Left colon (tissue), 2 donors: ENCODE results near the gene LYAR. TPM values are rescaled to one million over a fixed set of nuclear protein-coding genes. Genes with fewer than 3 reads are reported as not detected.
A peak's percentile ranks its signal among the peaks of the same experiment; 100 is the strongest.

Experiments used
- ATAC-seq: fragments of 200-7000 bp; cut with Tn5 transposase; one replicate; pipeline ENCODE4 v1.9.1; 2020; ENCODE audit warnings: mild to moderate bottlenecking, moderate library complexity
- DNase-seq, 2 donors: peaks; one replicate each; pipeline ENCODE4 v3.0.0-alpha.2; 2020
- intact Hi-C, 2 donors: fragments of 100-400 bp; cut with DNase I in 1 of 2; cut with micrococcal nuclease in 1 of 2; formaldehyde crosslinking; loops; one replicate each; pipeline versions ENCODE4 v1.11.2 to v1.14.0; 2022; cut with DNase I, micrococcal nuclease
- total RNA-seq, 2 donors: library from RNA; stranded (reverse); fragmentation: NEBNext Ultra II Directional; extraction: Animal tissue kit (Norgen Biotek cat#: 25700); gene quantifications; one replicate each; pipeline ENCODE4 v1.2.1, GENCODE V29; 2021
- donor health status: DM: no; HTN: no; CAD: no.
- donor health status: DM: yes; HTN: yes; CAD: no.

The LYAR gene
- total RNA-seq, 2 donors from 2014 or later, result 5.7 to 7.1 TPM

- DNase-seq (no peak), ATAC-seq (no peak)
- intact Hi-C loops, result no loop called here
Measured at GRCh38 chr4:4320528-4320927, 30.6 kb upstream of the LYAR start.

GRCh38 chr4:4317496-4318232 is 27.7 kb upstream of the LYAR start:
- ATAC-seq (no peak), DNase-seq (no peak)
- intact Hi-C loops, result no loop called here

GRCh38 chr4:4316150-4316495 is 26.2 kb upstream of the LYAR start:
- ATAC-seq, result no peak
- no peak for DNase-seq
- intact Hi-C loops, result no loop called here

- ATAC-seq (no peak), DNase-seq (no peak)
- intact Hi-C loops, result no loop called here
Measured at GRCh38 chr4:4315461-4316149, 25.7 kb upstream of the LYAR start.

GRCh38 chr4:4311193-4311592 is 21.2 kb upstream of the LYAR start:
- DNase-seq (no peak), ATAC-seq (no peak)
- intact Hi-C loops, result no loop called here

GRCh38 chr4:4308800-4309441 is 19.0 kb upstream of the LYAR start:
- ATAC-seq, result no peak
- no peak for DNase-seq

GRCh38 chr4:4306920-4307319 is 17.0 kb upstream of the LYAR start:
- intact Hi-C loops, result no loop called here
- DNase-seq (no peak), ATAC-seq (no peak)

More at GRCh38 chr4:4308800-4309441, 19.0 kb upstream of the LYAR start:
- intact Hi-C loops, result no loop called here

GRCh38 chr4:4302416-4302815 is 12.5 kb upstream of the LYAR start:
- DNase-seq (no peak), ATAC-seq (no peak)
- intact Hi-C loops, result no loop called here

- DNase-seq (no peak), ATAC-seq (no peak)
- intact Hi-C loops, result no loop called here
Measured at GRCh38 chr4:4302001-4302400, 12.0 kb upstream of the LYAR start.

- intact Hi-C loops, result no loop called here
- no peak for DNase-seq
Measured at GRCh38 chr4:4299006-4299405, 9.1 kb upstream of the LYAR start.

GRCh38 chr4:4296283-4296846 is 6.4 kb upstream of the LYAR start:
- DNase-seq (no peak), ATAC-seq (no peak)
- intact Hi-C loops, result no loop called here

More at GRCh38 chr4:4299006-4299405, 9.1 kb upstream of the LYAR start:
- ATAC-seq, result no peak

- DNase-seq (no peak), ATAC-seq (no peak)
- intact Hi-C loops, result no loop called here
Measured at GRCh38 chr4:4293279-4293678, 3.3 kb upstream of the LYAR start.

GRCh38 chr4:4289597-4289940 is 385 bp downstream of the LYAR start:
- intact Hi-C loops, result no loop called here
- no peak for DNase-seq

GRCh38 chr4:4289055-4289454 is 899 bp downstream of the LYAR start:
- ATAC-seq (no peak), DNase-seq (no peak)
- intact Hi-C loops, result no loop called here

More at GRCh38 chr4:4289597-4289940, 385 bp downstream of the LYAR start:
- peak; percentile 17 for ATAC-seq

GRCh38 chr4:4288098-4288497 is 1.9 kb downstream of the LYAR start:
- intact Hi-C loops, result no loop called here
- ATAC-seq (no peak), DNase-seq (no peak)

GRCh38 chr4:4284827-4285618 is 4.9 kb downstream of the LYAR start:
- intact Hi-C loops, result no loop called here
- DNase-seq, result peak; percentile 51 to 78
- peak; percentile 86 for ATAC-seq

GRCh38 chr4:4281787-4282186 is 8.2 kb downstream of the LYAR start:
- intact Hi-C loops, result no loop called here
- ATAC-seq (no peak), DNase-seq (no peak)

GRCh38 chr4:4277531-4277930 is 12.4 kb downstream of the LYAR start:
- intact Hi-C loops, result no loop called here
- DNase-seq (no peak), ATAC-seq (no peak)

- intact Hi-C loops, result no loop called here
- no peak for ATAC-seq
- DNase-seq, result no peak
Measured at GRCh38 chr4:4274226-4274625, 15.7 kb downstream of the LYAR start.
